GF-D8 (cell line): ENCODE measurements around the gene CDH13.

Experiments
- DNase-seq: peaks from one replicate; lab custom pipeline; 2025; lab: John Stamatoyannopoulos, UW

The CDH13 gene

DNA sequence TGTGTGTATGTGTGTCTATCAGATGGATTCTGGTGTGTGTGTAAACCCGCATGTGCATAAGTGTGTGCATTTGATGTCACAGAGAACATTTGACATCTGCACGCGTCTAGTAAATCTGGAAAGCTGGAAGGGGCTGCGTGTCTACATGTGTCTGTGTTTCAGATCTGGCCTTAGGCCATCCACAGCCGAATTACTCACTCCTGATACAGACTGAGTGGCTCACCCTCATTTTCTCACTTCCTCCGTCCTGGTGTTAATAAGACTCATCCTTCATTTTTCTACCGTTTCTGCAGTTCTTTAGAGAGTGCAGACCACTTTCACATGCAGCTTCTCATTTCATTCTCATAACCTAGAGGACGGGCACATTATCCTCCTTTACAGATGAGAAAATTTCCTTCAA lies 491.6 kb downstream of the CDH13 start:
- no peak for DNase-seq

DNA sequence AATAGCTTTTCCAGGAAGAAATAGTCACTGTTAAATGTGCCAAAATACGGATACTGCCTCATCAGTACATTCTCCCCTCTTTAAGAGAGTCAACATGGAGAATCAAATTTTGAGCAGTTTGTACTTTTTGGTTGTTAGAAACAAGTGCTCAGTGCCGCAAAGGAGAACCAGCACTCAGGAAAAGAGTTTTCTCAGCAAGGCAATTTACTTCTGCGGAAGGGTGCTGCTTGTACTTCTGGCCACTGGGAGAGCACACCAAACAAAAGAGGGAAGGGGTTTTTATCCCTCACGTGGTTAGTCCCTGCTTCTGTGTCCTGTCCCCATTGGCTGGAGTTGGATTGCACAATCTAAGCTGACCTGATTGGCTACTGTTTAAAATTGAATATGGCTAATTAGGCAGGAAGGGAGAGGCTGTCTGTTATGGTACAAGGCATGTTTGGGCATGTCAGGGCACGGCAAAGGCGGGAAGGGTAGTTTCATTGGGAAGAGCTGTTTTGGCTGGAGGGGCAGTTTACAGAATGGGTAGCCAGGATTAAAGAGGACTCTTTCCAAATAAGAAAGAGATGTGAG lies 499.3 kb downstream of the CDH13 start:
- DNase-seq, result no peak

DNA sequence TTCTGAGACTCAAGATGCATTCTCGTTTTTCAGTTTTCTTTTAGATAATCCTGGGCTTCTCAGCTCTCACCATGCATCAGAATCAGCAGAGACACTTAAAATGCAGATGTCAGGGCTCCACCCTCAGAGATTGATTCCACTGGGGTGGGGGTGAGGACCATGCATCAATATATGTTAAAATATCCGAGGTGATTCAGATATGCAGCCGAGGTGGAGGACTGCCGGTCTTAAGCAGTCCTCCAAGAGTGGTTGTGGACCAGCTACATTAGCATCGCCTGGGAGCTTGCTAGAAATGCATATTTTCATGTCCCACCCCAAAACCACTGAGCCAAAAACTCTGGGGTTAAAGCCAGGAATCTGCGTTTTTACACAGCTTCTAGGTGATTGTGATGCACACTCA lies 501.3 kb downstream of the CDH13 start:
- DNase-seq, result no peak

DNA sequence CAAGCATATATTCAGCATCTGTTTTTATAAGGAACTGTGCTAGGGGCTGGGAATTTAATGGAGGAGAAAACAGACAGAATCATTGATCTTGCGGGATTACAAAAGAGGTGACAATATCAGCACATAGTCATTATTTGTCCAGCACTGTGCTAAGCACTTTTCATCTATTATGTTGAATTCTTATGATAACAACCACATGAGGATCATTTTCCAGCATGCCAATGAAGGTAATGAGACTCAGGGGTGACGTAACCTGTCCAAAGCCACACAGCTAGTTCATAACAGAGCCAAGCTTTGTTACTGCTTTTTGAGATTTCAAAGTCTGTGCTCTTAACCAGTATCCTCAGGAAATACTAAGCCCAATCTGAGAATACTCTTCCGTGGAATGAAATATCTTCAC lies 503.3 kb downstream of the CDH13 start:
- DNase-seq, result no peak

DNA sequence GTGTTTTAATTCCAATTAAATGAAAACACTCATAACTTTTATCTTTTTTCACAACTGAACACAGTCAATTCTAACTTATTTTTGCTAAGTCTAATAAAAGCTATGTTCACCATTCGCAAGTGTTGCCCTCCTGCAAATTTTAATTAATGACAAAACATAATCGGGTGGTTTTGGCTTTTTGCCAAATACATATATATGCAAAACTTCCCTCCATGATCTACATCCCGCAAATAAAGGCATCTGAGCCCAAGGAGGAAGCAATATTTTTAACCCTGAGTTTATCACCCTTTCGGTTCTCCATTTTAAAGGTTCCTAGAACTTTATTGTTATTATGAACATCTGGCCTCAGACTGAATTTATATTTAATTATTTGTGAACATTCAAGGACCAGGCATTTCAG lies 507.9 kb downstream of the CDH13 start:
- no peak for DNase-seq

DNA sequence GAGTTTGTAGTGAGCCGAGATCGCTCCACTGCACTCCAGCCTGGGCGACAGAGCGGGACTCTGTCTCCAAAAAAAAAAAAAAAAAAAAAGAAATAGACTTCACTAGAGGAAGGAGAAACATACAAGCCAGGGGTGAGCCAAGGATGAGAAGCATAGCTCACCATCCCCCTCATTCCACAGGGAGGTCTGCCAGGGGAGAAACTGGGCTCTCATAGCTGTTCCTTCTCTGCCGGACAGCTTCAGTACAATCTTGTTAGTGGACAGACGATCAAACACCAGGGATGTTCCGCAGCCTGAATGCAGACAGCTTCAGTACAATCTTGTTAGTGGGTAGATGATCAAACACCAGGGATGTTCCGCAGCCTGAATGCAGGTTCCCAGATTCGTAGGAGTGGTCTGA lies 509.6 kb downstream of the CDH13 start:
- no peak for DNase-seq

DNA sequence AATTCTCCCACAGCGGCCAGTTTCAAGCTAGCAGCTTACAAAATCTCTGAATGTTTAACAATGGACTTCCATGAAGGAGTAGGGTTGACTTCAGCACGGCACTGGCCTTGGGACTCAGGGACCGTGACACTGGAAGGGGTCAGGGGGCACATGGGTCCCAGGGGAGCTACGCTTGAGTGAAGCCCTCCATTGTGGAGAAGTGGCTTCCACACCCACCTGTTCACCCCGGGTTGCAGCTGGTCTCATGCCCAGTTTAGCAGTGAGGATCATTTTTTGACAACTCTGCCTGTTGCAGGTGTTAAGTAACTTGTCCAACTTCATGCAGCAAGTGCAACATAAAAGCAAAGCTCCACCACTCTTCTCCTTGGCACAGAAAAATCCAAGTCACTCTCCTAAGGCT lies 510.2 kb downstream of the CDH13 start:
- DNase-seq, result no peak

DNA sequence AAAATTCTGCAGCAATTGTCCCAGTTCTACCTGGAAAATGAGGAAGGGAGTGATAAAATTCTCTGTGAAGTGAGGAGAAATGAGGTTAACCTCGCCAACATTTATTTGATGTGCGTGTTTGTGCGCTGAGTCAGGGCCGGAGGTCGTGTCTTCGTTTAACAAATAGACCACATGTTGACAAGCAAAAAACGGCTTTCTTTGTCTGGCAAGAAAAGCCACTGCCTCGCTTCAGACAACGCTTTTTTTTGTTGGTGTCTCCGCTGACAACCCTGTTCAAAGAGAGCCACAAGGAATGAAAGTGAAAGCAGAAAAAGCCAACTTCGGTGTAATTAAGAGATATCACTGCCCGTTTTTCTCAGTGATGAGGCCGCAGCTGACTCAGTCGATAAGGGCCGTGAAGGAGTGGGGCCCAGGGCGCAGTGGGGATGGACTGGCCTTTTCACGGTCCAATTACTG lies 510.6 kb downstream of the CDH13 start:
- DNase-seq, result no peak

DNA sequence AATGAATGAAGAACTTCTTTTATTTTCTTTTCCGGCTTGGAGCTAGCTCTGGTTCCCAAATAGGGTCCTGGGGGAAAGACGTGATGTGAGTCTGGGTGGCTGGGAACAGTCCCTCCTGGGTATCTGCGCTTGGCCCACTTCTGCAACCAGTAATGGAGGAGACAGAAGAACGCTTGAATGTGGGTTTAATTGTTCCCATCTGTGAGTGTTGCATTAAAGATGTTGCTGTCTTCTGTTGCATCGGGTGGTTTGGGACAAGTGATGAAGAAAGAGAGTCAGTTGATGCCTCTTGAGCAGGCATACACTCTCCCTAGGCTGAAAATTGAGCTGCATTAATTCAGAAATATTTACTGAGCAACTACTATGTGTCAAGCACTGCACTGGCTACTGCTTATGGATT lies 511.1 kb downstream of the CDH13 start:
- DNase-seq, result no peak

DNA sequence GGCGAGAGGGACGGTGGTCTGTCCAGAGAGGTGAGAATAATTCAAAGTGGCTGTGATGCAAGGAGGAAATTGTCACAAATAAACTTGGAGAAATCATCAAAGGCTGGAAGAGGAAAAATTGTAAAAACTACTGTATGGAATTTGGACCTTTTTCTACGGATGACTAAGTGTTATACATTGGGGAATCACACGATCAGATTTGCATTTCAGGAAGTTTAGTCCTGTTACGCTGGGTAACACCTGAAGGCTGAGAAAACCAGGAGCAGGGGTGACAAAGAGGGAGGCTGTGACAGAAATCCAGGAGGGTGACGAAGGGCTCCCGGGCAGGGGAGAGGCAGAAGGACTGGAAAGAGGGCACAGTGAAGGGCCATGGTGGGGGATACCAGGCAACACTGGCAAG lies 511.7 kb downstream of the CDH13 start:
- no peak for DNase-seq

DNA sequence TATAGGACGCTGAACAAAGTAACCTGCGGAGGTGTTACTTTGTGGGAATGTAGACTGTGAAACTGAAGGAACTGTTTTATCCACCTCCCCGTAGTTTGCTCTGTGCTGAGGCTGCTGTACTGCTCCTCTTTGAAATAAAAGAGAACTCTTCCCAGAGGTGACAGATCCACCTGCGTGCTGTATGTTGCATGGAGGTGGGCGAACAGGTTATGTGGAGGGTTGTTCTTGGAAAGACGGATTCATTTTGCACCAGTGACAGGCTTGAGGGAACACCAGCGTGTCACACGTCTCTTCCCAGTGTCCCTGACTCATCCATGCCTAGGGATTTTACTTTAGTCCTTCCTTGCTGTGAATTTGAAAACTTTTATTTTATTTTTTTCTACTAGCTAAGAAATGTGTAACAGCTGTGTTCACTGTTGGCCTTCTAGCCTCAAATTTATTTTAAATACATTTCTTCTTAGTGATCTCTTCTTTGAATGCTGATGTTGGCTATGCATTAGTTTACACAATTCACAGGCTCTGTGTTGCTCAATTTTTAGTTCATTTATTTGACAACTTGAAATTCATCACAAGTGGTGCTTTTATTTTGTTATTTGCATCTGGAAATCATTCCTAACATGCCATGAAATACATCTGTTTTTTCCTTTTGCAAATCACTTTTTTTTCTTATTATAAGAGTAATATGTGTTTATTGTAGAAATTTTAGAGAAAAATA lies 512.4 kb downstream of the CDH13 start:
- DNase-seq, result no peak

DNA sequence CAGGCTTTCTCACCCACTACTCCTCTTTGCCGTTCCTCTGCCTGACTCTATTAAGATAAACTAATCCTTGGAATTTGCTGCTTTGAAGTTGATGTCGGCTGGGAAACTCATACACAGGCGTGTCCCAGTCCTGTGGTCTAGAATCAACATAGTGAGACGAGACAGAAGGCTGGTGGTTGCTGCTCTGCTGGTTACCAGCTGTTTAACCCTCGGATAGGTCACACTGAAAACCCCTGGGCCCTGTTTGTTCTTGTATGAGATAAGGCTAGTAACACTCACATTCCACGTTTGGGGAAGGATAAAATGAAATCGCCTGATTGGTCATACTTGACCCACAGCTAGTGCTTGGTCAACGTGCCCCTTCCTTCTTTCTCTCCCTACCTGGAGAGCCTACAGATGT lies 517.0 kb downstream of the CDH13 start:
- DNase-seq, result no peak

DNA sequence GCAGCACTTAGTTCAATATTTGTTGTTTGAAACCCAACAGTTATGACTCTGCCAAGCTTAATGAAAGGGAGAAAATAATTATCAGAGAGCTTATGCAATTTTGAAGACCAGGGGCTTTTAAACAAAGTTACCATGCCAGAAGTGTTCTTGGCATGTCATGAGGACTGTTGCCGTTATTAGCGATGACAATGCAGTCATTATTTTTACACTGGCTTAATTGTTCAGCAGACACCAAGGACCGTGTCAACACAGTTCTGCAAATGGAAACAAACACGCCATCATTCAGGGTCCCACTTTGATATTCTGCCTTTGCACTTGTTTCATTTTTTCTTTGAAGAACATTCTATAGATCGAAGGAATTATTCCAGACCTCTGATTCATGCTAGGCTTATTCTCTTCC lies 518.5 kb downstream of the CDH13 start:
- no peak for DNase-seq

DNA sequence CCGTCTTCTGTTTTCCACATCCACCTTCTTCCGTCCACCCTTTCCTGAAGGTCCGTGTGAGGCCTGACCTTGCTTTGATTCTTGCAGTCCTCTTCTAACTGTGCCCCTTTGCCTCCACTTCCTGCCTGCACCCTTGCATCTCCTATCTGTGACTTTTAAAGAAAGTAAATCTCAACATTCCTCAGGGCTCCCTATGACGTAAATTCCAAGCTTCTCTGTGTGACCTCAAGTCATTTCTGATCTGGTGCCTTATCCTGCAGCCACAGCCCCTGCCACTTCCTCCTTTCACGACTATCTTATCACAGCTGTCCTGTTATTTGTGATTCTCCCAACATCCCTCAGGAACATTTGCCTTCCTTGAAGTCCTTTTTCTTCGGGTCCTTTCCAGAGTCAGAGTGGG lies 520.5 kb downstream of the CDH13 start:
- DNase-seq, result no peak

DNA sequence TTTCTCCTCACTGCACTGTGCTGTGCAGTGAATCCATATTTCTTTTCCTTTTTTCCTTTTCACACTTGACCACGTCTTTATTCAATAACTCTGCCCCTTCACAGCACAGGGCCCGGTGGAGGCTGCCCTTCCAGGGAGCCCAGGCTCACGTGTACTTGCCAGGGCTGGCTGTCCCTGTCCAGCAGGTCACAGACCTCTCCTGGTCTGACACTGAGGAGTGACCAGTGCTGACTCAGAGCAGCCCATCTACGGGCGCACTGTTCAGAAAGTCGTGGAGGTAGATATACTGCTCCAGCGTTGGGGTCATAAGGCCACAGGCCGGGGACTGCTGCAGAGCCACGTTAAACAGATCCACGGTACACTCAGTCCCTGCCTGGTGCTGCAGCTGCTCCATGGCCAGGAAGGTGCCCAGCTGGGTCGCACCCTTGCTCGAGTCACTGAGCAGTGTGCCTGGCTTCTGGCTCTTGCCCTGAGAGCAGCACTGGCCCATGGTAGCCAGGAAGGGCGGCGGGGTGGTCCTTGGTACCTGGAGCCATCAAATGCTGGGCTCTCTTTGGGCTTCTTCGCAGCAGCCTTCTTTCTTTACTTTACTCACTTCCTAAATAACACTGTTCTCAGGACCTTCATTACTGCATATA lies 531.7 kb downstream of the CDH13 start:
- no peak for DNase-seq

DNA sequence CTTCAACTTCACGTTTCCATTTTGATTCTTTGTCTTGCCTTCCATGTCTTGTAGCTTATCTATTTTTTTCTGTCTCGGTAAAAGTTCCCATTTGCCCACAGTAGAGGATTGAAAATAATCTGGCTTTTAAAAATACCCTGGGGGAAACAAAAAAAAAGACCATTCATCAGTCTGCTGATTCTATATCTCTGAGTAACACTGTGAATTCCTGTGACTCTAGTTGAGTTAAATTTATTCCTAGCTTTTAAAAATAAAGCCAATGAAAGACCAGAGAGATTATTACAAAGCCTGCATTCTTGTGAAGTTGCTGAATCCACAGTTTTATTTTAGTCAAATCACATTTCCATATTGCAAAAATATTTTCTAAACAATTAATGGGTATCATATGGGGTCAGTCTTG lies 532.3 kb downstream of the CDH13 start:
- no peak for DNase-seq

DNA sequence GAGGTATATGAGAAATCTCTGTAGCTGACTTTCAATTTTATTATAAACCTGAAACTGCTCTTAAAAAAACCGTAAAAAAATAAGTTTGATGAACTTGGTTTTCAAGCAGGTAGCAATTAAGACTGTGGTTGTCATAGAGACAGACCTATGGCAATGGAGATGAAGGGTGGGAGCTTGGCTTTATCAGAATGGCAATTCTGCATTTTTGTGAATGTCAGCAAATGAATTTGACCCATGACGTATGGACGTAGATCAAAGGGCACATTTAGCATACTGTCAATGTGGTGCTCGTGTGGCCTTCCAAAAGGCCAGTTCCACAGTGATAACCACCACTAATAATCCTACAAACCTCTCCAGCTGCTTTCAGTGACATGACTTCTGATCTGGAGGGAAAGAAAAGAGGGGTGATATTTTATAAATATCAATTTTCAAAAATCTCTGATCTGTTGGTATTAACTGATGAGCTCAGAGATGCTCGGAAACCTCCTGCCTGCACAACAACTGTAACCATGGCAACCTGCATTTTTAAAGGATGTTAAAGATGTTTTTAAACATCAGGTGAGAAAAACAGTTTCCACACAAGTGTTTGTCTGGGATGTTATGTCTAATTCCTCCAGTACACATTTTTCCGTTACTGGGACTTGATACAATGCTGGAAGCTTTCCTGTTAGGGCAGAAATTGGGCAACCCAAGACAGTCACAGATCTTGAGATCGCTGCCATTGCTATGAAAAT lies 533.7 kb downstream of the CDH13 start:
- DNase-seq, result no peak

DNA sequence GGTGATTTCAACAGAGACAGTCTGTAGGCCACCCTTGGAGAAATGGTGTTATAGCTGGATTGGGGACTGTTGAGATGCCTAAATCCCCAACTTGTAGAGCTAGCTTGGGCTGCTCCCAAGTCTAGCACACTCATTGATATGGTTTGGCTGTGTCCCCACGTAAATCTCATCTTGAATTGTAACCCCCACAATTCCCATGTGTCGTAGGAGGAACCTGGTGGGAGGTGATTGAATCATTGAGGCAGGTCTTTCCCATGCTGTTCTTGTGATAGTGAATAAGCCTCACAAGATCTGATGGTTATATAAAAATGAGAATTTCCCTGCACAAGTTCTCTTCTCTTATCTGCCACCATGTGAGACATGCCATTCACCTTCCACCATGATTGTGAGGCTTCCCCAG lies 536.0 kb downstream of the CDH13 start:
- no peak for DNase-seq

DNA sequence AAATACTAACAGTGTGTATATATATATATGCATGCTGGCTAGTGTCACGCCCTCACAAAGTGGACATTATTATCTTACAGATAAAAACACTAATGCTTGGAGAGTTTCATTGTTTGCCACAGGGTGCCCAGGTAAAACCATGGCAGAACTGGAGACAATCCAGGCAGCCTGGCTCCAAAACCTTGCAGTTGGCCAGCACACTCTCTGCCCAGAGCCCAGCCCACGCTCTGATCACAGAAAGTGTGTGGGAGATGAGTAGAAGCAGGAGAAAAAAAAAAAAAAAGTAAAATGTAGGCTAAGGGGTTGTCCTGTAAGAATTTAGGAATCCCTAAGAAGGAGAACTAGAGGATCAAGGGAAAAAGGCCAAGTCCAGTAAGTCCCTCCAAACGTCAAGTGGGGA lies 538.0 kb downstream of the CDH13 start:
- no peak for DNase-seq

DNA sequence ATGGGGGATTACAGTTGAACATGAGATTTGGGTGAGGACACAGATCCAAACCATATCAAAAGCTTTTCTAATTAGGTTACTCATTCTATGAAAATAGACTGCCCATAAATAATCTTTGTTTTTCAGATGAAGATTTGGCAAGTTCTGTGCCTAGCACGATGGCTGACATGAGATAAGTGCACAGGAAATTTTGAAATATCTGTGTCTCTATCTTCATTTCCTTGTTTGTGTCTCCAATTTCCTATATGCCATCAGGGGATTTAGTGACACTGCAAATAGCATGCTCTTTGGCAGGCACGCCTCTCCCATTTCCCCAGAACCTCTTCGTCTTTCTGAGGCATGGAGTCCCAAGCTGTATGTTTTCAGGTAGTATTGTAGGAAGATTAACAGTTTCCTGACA lies 544.6 kb downstream of the CDH13 start:
- peak; percentile 44 for DNase-seq

DNA sequence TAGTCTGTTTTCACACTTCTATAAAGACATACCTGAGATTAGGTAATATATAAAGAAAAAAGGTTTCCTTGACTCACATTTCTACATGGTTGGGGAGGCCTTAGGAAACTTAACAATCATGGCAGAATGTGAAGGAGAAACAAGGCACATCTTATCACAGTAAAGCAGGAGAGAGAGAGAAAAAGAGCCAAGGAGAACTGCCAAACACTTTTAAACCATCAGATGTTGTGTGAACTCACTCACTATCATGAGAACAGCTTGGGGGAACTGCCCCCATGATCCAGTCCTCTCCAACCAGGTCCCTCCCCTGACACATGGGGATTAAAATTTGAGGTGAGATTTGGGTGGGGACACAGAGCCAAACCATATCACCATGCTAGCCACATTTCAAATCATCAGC lies 547.9 kb downstream of the CDH13 start:
- no peak for DNase-seq

DNA sequence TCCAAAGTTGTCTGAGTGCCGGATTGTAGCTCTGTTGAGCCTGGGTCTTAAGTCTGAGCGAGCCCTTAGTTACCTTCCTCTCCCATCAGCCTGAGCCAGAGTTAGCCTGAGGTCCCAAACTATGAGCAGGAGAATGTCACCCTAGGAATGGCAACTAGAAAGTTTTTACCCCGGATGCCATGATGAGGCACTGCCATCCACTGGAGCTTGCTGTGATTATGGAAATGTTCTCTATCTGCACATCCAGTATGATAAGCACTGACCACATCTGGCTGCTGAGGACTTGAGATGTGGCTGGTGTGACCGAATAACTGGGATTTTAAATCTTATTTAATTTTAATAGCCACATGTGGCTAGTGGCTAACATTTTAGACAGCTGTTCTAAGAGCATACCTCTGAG lies 550.0 kb downstream of the CDH13 start:
- no peak for DNase-seq

DNA sequence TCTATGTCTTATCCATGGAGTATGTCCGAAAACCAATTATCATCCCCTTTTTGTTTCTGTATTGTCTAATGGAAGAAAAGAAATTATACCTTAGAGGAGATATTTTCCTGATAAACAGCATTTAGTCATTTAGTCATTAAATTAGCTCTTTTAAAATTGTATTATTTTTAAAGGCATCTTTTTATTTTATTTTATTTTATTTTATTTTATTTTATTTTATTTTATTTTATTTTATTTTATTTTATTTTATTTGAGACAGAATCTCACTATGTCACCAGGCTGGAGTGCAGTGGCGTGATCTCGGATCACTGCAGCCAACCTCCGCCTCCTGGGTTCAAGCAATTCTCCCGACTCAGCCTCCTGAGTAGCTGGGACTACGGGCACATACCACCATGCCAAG lies 559.1 kb downstream of the CDH13 start:
- no peak for DNase-seq
